ENCODE results near the gene HIPK2.

The HIPK2 gene

DNA sequence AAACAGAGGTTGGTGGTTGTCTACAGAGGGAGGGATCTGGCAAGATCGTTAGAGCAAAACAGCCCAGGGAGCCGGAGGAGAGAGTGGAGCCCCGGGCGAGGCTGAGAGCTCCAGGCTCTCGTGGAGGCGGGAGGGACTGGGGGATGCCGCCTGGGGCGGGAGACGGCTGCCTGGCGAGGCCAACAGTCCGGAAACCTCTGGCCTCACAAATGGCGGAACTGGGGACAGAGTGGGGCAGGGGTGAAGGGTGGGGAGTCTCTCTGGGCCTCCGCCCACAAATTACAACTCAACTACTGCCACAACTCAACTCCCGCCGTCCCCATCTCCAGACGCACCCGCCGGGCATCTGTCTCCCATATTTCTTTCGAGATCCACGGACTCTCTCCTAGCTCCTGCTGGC lies 206.6 kb downstream of the HIPK2 start:
- POLR2A ChIA-PET (ENCODE audit: low non-redundant PET): no interaction called here
- CTCF ChIA-PET: no interaction called here
- TF ChIP-seq, protein P1, sequence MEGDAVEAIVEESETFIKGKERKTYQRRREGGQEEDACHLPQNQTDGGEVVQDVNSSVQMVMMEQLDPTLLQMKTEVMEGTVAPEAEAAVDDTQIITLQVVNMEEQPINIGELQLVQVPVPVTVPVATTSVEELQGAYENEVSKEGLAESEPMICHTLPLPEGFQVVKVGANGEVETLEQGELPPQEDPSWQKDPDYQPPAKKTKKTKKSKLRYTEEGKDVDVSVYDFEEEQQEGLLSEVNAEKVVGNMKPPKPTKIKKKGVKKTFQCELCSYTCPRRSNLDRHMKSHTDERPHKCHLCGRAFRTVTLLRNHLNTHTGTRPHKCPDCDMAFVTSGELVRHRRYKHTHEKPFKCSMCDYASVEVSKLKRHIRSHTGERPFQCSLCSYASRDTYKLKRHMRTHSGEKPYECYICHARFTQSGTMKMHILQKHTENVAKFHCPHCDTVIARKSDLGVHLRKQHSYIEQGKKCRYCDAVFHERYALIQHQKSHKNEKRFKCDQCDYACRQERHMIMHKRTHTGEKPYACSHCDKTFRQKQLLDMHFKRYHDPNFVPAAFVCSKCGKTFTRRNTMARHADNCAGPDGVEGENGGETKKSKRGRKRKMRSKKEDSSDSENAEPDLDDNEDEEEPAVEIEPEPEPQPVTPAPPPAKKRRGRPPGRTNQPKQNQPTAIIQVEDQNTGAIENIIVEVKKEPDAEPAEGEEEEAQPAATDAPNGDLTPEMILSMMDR (conservative IDR thresholded peaks at IDR 0.05; ENCODE audit: low read depth): no peak

GRCh38 chr7:139570626-139571025 lies 207.2 kb downstream of the HIPK2 start:
- ChIA-PET CTCF (interaction anchor here (0.7 to 1.2 kb wide), 2 partner anchors 15 to 325 kb away, joined by 3 read pairs; no protein-coding TSS in a partner anchor), POLR2A (ENCODE audit: low non-redundant PET) (no interaction called here)
- TF ChIP-seq, protein P1 (conservative IDR thresholded peaks at IDR 0.05; ENCODE audit: low read depth): no peak
- H3K27ac ChIP-seq: no peak overlapping the region
- no peak for DNase-seq (ENCODE audit: low spot score)

More for the DNA sequence above, 206.6 kb downstream of the HIPK2 start:
- H3K27ac ChIP-seq: no peak overlapping the region
- DNase-seq (ENCODE audit: low spot score): no peak

- no peak for DNase-seq (ENCODE audit: low spot score)
- ChIA-PET CTCF (interaction anchor here (0.7 to 1.2 kb wide), 2 partner anchors 15 to 326 kb away, joined by 3 read pairs; no protein-coding TSS in a partner anchor), POLR2A (ENCODE audit: low non-redundant PET) (no interaction called here)
- H3K27ac ChIP-seq: no peak overlapping the region
- TF ChIP-seq, protein P1 (conservative IDR thresholded peaks at IDR 0.05; ENCODE audit: low read depth): no peak
These were observed 207.7 kb downstream of the HIPK2 start for GRCh38 chr7:139570119-139570518.

GRCh38 chr7:139568813-139569490 lies 208.8 kb downstream of the HIPK2 start:
- TF ChIP-seq, protein P1 (conservative IDR thresholded peaks at IDR 0.05; ENCODE audit: low read depth): no peak
- ChIA-PET CTCF (no interaction called here), POLR2A (ENCODE audit: low non-redundant PET) (interaction anchor here (0.6 kb wide), 1 partner anchor 86 kb away, joined by 3 read pairs; no protein-coding TSS in a partner anchor)
- H3K27ac ChIP-seq: no peak overlapping the region
- no peak for DNase-seq (ENCODE audit: low spot score)

DNA sequence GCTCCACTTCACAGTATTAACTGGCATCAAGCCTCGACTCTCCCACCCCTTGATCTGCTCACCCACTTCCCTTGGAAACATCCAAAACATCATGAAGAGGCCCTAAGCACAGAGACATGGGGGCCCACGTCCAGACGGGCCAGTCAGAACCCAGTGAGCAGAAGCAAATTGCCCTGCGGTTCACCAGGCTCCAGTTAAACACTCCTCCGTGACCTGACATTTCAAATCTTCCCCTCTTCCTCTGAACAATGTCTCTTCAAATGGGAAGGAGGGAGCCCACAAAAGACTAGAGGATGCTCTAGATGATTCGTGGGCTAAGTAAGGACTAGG lies 209.5 kb downstream of the HIPK2 start:
- ChIA-PET POLR2A (ENCODE audit: low non-redundant PET) (interaction anchor here (0.6 kb wide), 1 partner anchor 85 kb away, joined by 3 read pairs; no protein-coding TSS in a partner anchor), CTCF (interaction anchor here (0.7 kb wide), 1 partner anchor 1429 kb away, joined by 6 read pairs; no protein-coding TSS in a partner anchor)
- no peak overlapping the region for H3K27ac ChIP-seq
- TF ChIP-seq, protein P1 (conservative IDR thresholded peaks at IDR 0.05; ENCODE audit: low read depth): no peak
- no peak for DNase-seq (ENCODE audit: low spot score)

DNA sequence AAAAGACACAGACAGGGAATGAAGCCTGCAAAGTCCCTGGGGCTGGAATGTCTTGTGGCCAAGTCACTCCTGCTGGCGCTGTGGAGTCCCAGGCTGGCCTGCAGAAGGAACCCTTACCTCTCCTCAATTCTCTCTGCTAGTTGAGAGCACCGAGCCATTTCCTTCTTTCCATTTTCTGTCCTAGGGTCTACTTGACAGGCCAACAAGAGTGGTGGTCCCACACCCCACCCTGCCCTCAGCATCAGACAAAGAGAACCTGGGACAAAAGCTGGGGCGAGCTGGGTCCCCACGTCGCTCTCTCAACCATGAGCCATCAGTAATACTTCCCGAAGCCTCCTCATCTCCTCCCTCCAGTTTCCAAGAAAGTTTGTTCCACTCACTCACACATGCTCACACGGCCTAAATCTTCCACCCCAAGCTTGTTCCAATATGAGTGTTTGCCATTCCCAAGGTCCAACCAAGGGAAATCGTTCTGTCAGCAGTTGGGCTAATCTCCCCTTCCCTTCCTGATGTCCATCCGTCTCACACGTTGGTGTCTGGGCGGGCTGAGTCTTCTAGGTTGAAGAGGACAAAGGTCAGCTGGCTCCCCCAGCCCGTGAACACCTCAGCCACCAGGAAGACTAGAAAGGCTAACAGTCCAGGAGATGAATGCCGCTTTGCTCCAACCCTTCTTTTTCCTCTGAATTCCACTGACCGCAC lies 210.0 kb downstream of the HIPK2 start:
- TF ChIP-seq, protein P1 (conservative IDR thresholded peaks at IDR 0.05; ENCODE audit: low read depth): no peak
- H3K27ac ChIP-seq: no peak overlapping the region
- CTCF ChIA-PET: interaction anchor here (0.7 kb wide), 1 partner anchor 1429 kb away, joined by 6 read pairs; no protein-coding TSS in a partner anchor
- no peak for DNase-seq (ENCODE audit: low spot score)
- POLR2A ChIA-PET (ENCODE audit: low non-redundant PET): no interaction called here
